Stimulated activated naive CD4-positive, alpha-beta T cell treated with Interleukin-2 at 50 U/mL for 16 hours (primary cell): Measurements from ENCODE around the gene PCBP2.
"Not testable (repeated sequence)": the region's sequence is repeated elsewhere in the genome, so short reads cannot be mapped to it uniquely, and the experiment has no call there.

Experiments
- DNase-seq: peaks from one replicate; lab custom pipeline; 2025; lab: John Stamatoyannopoulos, UW

Gene PCBP2

DNA sequence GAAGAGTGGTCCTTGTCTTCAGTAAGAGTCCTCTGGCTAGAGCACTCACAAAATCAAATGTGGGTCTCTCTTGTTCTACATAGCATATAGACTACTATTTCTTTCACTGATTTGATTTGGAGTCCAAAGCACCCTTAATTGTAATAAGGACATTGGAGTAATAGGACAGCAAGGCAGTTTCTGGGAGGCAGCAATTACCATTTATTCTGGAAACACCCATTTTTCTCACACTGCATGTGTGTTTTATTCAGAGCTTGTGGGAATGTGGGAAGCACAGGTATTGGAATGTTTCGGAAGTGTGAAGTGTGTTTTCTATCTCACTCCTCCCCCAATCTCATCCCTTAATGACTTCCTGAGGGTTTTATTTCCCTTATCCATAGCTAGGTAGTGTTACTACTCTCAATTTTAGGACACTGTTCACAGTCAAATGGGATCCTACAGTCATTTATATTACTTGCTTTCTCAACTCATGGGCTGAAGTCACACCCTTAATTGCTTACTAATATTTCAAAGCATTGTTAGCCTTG, 20.2 kb downstream of the PCBP2 start:
- no peak for DNase-seq

DNA sequence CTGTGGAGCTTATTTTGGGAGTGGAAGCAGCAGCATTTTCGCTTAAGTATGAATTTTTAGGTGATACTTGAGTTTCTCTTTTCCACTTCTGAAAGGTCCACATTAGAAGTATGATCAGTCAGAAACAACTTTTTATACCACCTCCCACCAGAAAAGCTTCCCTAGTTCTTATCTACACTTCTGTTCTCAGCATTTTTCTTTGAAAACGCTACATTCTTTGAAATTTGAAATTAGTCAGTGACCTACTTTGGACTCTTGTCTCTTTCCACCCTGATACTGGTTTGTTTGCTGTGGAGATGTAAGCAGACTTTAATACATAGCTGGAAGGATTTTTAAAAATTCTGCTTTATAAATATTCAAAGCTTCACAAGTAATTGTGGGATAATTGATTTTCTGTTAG, 22.2 kb downstream of the PCBP2 start:
- DNase-seq = no peak

DNA sequence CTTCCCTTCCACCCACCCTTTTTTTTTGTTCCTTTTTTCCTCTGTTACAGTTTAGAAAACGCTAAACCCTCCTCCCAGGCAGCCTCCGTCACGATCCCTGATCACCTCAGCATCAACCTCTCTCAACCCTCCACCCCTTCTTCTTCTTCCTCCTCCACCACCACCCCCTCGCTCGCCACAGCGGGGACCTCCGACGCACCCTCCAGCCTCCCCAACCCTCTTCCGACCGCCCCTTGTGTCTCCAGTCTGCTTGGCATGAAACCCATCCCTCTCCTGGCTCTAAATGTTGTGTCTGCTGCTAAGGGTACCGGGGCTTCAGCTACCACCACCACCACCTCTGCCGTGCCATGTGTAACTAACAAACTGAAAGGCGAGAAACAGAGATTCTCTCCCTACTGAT, 22.9 kb downstream of the PCBP2 start:
- DNase-seq = no peak

DNA sequence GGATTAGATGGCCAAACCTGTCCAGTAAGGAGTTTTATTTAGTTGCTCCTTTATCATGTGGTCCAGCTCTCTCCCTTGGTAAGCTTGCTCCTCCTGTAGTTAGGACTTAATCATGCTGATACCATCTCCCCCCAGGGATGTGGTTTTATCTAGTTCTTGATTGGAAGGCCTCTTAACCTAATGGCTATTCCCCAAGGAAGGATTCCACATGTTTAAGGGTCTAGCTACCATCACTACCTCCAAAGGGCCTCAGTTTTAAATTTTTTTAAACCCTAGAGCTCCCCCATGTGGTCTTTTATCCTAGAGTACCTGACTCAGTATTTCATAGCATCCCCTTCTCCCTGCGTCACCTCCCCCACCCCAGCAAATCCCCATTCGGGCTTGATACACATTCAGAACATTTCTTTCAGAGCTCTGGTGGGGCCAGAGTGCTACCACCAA, 24.9 kb downstream of the PCBP2 start:
- DNase-seq = no peak

DNA sequence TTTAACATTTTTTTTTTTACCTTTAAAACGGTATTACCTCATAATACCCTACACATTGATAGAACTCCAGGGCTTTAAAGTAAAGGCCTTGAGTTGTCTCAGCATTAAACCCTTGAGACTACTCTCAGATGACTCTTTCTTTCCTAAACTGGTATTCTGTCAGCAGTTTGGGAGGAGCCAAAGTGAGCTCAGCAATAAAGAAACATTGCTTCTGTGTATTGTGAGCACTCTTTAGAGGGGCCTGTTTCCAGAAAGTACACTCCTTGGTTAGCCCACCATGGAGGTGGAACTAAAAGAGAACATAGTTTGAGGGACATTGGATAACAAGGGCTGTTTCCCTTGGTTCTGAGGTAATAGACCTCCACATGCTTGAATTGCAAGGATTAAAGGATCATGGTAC, 27.0 kb downstream of the PCBP2 start:
- no peak for DNase-seq

DNA sequence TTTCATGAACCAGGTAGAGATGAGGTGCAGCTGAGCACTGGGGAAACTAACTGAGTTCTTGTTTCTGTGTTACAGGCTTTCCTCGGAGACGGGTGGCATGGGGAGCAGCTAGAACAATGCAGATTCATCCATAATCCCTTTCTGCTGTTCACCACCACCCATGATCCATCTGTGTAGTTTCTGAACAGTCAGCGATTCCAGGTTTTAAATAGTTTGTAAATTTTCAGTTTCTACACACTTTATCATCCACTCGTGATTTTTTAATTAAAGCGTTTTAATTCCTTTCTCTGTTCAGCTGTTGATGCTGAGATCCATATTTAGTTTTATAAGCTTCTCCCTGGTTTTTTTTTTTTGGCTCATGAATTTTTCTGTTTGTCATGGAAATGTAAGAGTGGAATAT, 27.4 kb downstream of the PCBP2 start:
- DNase-seq = no peak

DNA sequence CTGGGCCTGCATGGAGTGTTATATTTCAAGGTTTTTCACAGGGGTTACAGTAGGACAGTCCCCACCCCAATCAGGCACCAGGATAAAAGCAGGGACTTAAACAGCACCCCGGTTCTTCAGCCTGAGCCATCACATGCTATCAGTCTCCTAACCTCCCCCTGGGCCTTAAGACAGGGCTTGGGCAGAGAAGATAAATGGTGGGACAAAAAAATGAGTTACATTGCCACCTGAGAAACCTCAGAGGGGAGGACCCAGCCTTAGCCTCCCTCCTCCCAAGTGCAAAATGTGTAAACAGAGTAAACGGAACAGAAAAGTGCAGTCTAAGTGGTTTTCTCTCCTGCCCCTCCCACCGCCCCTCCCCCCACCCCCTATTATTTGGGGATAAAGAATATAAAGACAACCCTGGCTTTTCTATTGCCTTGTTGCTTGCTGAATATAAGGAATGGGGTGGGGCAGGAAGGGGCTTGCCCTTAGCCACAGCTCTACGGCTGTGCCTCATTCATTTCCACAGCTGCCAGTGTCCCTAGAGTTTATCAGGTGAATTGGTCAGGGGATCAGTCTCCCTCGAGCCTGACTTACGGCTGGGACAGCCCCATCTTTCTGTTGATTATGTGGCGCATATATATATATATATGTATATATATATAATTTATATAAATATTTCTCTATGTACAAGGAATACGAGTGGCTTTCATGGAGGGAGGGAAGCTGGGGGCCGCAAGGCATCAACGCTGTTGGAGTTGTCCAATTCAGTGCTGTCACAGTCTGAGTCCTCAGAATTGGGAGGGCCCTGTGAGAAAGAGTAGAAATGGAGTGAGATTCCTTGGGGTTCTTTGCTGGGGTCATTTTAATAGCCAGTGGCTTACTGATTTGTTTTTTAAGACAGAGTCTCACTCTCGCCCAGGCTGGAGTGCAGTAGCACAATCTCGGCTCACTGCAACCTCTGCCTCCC, 28.9 kb downstream of the PCBP2 start:
- no peak for DNase-seq

DNA sequence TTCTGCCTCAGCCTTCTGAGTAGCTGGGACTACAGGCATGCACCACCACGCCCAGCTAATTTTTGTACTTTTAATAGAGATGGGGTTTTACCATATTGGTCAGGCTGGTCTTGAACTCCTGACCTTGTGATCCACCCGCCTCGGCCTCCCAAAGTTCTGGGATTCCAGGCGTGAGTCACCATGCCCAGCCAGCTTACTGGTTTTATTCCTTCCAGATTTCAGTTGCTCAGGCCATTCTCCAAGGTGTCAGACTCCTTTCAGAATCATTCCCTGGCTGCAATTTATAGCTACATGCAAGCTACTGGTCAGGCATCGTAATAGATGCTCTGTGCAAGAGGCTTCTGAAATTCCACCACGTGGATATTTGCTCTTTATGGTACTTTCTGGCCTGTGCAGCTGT, 29.6 kb downstream of the PCBP2 start:
- not testable (repeated sequence) for DNase-seq

DNA sequence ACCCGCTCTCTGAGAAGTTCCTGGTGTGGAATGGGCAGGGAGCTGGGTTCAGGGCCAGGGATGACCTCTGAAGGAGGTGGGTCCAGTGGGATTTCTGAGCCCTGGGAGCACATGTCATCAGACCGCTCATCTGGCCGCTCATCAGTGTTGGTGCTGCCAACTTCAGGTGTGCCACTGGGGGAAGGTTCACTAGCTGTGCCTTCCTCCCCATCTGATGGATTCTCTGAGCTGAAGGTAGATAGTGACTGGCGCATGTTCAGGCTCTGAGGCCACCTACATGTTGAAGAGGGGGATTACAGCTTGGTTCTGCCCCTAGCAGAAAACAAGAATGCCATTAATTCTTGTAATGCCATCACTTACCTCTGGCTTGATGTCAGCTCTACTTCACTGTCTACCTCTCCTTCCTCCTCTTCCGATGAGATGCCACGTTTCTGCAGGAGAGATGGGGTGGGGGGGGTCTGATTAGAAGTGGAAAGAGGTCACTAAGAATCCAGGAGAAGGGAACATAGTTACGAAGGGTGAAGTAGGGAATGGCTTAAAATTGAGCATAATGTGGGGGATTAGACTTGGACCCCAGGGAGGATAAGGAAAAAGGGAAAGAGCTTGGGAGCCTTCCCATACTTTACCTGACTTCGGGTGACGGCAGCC, 30.2 kb downstream of the PCBP2 start:
- DNase-seq = no peak

DNA sequence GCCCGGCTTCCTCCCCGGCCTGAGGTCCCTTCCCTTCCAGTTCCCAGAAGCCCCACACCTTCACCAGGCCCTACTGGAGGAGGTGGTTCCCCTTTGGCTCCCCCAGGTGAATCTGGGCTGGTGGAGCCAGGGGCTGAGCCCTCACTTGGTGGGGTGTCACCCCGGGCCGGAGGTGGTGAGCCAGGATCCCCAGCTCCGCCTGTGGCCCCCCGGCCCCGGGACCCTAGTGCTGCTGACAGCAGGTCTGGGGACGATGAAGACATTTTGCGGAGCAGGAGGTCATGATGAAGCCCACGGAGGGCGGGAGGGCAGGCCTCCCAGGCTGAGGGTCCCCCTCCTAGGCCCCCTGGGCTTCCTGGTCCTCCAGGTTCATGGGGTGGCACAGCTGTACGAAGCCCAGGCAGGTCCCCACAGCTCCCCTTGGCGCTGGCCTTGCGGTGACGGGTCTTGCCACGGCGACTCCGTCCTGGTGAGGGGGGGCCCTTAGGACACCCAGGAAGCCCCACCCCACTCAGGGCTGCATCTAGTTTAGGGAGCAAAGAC, 30.8 kb downstream of the PCBP2 start:
- no peak for DNase-seq

DNA sequence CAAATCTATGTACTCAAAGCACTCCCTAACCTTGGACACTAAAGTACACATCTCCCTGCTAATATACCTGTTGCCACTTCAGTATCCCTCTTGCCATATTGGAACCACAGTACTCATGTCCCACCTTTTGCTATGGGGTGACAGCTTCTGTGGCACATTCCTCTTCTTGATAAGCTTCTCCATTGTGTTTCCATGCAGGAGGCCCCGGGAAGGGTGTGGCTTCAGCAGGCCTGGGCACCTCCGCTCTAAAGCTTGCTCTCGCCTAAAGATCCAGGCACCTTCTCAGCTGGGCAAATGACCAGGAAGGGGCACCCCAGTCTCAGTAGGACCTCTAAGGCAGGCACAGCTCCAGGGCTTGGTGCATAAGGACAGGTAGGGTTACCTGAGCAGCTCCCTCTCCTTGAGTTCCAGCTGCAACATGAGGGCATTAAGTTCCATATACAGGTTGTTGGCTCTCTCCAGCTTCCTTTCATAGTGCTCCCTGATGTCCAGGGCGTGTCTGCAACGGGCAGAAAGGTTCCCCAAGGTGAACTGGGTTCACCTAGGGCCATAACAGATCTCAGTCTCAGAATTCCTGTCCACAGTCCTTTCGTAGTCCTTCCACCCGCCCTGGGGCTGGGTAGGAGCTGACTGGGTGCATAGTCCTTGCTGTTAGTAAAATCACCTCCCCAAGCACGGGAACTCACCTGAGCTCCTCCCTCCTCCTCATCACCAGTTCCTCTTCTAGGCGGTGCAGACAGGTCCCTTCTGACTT, 31.5 kb downstream of the PCBP2 start:
- no peak for DNase-seq

DNA sequence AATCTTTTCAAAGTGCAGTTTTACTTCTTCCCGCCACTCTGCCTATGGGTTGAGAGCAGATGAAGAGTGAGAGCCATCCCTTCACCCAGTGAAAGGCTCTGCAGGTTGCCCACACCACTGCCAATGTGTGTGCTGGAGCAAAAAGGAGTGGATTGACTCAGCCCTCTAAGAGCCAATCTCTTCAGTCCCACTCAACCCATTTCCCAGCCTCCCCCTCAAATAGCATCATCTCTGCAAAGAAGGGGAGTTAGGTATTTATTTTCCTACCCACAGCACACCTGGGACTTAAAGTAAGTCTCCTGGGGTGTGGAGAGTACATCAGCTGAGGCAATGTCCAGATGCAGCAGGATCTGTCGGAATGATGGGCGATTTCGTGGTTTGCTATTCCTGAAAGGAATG, 32.1 kb downstream of the PCBP2 start:
- DNase-seq = no peak

DNA sequence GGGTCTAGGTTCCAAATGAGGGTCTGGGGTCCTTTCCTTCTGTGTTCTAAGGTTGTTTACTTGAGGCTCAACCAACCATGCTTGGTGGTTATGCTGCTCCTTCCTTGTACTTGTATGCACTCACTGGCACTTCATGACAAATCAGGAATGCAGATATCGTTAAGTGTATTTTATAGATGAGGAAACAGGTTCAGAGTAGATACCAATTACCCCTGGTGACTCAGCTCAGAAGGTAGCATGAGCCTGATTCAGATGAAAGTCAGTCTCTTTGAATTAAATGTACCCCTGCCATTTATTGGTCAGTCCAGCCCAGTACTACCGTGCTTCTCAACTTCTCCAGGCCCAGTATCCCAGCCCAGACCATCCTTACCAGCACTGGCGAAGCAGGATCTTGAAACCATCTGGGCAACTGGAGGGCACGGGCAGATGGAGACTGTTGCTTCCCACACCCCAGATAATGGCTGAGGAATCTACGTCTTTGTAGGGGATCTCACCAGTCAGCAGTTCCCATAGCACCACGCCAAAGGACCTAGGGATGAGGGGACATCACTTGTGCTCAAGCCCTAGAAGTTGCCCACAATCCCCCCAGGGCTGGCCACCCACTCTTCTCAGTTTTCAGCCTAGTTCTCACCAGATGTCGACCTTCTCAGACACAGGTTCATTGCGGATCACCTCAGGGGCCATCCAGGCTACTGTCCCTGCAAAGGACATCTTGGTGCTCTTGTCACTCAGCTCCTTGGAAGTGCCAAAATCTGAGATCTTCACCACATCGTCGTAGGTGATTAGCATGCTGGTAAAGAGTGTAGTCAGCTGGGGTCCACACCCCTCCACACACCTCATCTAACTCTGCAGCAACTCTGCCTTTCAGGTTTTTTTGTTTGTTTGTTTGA, 33.0 kb downstream of the PCBP2 start:
- no peak for DNase-seq

DNA sequence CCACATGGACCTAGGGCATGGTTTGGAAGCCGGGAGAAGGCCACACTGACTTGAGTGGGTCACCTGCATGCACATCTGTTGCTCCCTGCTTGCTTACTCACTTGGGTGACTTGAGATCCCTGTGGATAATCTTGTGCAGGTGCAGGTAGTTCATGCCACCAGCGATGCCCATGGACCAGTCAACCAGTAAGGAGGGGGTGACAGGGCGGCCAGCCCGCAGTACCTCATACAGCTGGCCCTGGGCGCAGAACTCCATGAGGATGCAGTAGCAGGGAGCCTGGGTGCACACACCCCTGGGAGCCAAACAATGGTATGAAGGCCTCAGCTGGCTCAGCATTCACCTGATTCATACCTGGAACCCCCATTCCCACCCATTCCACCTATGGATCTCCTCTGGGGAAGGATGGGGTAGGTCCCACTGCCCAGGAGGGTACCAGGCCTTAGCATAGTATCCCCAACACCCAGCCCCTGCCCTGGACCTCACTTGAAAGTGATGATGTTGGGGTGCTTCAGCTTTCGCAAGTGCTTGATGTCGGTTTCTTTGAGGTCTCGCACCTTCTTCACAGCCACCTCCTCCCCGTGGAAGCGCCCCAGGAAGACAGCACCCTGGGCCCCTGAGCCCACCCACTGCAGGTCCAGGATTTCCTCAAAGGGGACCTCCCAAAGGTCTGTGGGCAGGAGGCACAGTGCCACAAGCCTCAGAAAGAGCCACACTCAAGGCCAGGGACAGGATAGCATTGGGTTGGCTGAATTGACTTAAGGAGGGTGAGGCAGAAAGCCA, 34.2 kb downstream of the PCBP2 start:
- DNase-seq = no peak

DNA sequence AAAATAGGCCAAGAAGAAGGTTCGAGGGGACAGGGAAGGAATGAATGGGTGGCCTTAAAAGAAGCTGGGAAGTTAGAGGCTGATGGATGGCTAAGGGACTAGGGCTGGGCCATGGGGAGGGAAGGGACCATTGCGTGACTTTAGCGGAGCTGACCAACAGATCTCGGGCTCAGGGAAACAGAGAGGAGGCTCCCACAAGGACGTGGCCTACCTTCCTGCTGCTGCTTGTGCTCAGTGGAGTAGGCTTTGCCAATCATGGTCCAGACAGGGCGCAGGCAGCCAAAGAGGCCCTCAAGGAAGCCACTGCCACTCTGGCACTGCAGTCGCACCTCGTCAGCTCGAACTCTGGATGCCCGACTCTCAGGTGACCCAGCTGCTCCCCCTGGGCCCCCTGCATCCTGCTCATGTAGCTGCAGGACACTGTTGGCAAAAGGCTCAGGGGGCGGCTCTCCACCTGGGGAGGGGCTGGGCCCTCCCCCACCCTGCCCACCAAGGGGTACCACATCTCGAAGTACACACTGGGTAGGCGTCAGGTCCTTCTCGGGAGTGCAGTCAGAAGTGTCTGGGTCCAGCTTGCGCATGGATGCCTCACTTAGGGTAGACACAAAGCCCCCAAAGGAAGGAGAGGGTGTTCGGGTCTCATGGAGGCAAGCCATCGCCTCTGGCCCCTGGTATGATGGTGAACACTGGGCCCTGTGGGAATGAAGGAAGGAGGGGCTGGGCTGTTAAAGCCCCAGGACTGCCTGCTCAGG, 35.0 kb downstream of the PCBP2 start:
- DNase-seq = no peak

DNA sequence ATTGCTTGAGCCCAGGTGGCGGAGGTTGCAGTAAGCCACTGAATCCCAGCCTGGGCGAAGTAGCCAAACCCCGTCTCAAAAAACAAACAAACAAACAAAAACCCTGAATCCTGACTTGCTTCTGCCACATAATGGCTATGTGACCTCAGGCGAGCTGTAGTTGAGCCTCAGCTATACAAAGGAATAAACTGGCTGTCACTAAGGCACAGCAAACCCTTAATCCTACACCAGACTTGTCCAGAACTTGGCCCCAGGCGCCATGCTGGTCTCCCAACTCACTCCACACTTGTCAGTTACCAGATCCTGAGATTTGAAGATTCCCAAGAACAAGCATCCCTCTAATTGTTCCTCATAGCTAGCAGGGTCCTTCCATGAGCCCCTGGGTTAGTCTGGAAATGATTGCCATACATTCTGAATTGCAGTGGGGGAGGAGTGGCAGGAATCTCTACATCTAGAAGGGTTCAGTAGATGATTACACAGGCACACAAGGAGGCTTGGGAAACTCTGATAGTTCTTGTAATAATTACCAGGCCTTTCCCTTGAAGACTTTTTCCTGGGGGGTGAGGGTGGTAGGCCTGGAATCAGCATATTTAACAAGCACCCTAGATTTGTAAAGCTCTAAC, 37.5 kb downstream of the PCBP2 start:
- no peak for DNase-seq

DNA sequence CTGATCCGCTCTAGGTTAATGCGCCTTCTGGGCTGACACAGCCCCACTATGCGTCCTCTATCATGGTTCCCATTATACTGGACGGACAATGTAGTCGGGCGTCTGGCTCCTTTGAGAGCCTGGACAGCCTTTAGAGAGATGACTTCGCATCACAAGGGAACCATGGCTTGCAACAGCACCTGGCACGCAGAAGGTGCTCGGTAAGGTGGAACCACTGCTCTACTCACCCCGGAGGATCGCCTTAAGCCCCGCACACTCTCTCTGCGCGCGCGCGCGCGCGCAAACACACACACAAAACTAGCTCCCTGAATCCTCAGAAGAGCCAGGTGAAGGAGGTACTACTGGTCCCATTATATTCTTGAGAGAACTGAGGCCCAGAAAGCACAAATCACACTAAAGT, 40.3 kb downstream of the PCBP2 start:
- no peak for DNase-seq

DNA sequence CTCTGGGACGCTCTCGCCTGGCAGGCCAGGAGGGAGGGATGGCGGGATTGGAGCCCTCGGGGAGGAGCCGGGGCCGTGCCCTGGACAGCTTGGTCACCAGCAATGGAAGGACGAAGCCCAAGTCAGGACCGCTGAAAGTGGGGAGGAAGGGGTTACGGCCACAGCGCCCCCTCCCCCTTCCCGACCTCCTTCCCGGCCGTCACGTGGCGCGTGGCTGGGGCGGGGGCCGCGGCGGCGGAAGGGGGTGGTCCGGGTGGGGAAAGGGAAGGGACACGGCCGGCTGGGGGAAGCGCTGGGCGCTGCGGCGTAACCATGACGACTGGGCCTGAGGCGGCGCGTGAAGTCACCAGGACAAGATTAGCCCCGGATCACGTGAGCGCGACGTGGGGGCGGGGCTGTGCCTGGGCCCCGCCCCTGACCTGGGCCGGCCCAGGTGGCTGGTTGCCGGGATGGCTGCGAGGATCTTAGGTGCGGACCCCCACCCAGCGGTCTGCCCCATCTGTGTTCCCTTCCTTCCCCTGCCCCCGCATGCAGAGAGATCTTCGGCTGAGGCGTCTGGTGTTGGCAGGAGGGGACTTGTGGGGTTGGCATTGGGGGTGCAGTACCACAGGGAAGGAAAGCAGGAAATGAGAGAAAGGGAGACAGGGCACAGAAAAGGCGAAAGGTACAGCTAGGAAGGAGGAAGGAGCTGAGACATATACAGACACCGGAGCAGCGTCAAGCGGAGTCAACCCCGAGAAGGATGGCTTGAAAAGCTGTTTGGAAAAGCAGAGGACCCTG, 41.1 kb downstream of the PCBP2 start:
- DNase-seq = peak; percentile 82
